ENCODE data around the gene PIGK.

Gene PIGK

GRCh38 chr1:77096496-77097255 lies 122.6 kb downstream of the PIGK start:
- Mint-ChIP-seq H3K4me1 (no peaks in the 10 kb centered on the region), H3K27me3 (no peaks in the 10 kb centered on the region), H3K4me3 (no peak overlapping the region), H3K36me3 (ENCODE audit: low read depth) (peaks cover 11% of the 10 kb centered on the region), H3K9me3 (peaks cover 12% of the 10 kb centered on the region), H3K27ac (no peak overlapping the region)
- DNase-seq (no peak), ATAC-seq (no peak)

GRCh38 chr1:77095236-77095635 lies 124.0 kb downstream of the PIGK start:
- H3K27ac Mint-ChIP-seq, result no peak overlapping the region
- H3K27me3 Mint-ChIP-seq, result no peaks in the 10 kb centered on the region
- H3K4me3 Mint-ChIP-seq, result no peak overlapping the region
- peaks cover 12% of the 10 kb centered on the region for H3K9me3 Mint-ChIP-seq
- DNase-seq (no peak), ATAC-seq (no peak)
- H3K36me3 Mint-ChIP-seq (ENCODE audit: low read depth), result peaks cover 11% of the 10 kb centered on the region
- H3K4me1 Mint-ChIP-seq, result no peaks in the 10 kb centered on the region

- Mint-ChIP-seq H3K36me3 (ENCODE audit: low read depth) (peaks cover 2% of the 10 kb centered on the region), H3K4me3 (no peak overlapping the region), H3K27ac (no peak overlapping the region), H3K4me1 (no peaks in the 10 kb centered on the region), H3K27me3 (no peaks in the 10 kb centered on the region), H3K9me3 (no peaks in the 10 kb centered on the region)
- DNase-seq (no peak), ATAC-seq (no peak)
Measured at GRCh38 chr1:77089756-77090155, 129.5 kb downstream of the PIGK start.

- ATAC-seq, result no peak
- Mint-ChIP-seq H3K27ac (no peak overlapping the region), H3K27me3 (no peaks in the 10 kb centered on the region), H3K4me1 (no peaks in the 10 kb centered on the region), H3K9me3 (no peaks in the 10 kb centered on the region), H3K4me3 (no peak overlapping the region), H3K36me3 (ENCODE audit: low read depth) (no peaks in the 10 kb centered on the region)
- DNase-seq, result no peak
Measured at GRCh38 chr1:77085109-77085508, 134.1 kb downstream of the PIGK start.

- ATAC-seq (no peak), DNase-seq (no peak)
- Mint-ChIP-seq H3K4me3 (no peak overlapping the region), H3K36me3 (ENCODE audit: low read depth) (no peaks in the 10 kb centered on the region), H3K27me3 (no peaks in the 10 kb centered on the region), H3K9me3 (no peaks in the 10 kb centered on the region), H3K4me1 (no peaks in the 10 kb centered on the region), H3K27ac (no peak overlapping the region)
Measured at GRCh38 chr1:77084457-77084856, 134.8 kb downstream of the PIGK start.

- ATAC-seq, result no peak
- H3K36me3 Mint-ChIP-seq (ENCODE audit: low read depth), result no peaks in the 10 kb centered on the region
Measured at GRCh38 chr1:77081834-77082233, 137.4 kb downstream of the PIGK start.

GRCh38 chr1:77076759-77077158 lies 142.5 kb downstream of the PIGK start:
- Mint-ChIP-seq H3K4me1 (no peaks in the 10 kb centered on the region), H3K27ac (no peak overlapping the region), H3K4me3 (no peak overlapping the region), H3K27me3 (no peaks in the 10 kb centered on the region), H3K9me3 (no peaks in the 10 kb centered on the region), H3K36me3 (ENCODE audit: low read depth) (no peaks in the 10 kb centered on the region)
- ATAC-seq (no peak), DNase-seq (no peak)

More at GRCh38 chr1:77081834-77082233, 137.4 kb downstream of the PIGK start:
- DNase-seq, result no peak
- no peaks in the 10 kb centered on the region for H3K9me3 Mint-ChIP-seq
- H3K27ac Mint-ChIP-seq, result no peak overlapping the region
- H3K4me1 Mint-ChIP-seq, result no peaks in the 10 kb centered on the region
- H3K4me3 Mint-ChIP-seq, result no peak overlapping the region
- no peaks in the 10 kb centered on the region for H3K27me3 Mint-ChIP-seq

- Mint-ChIP-seq H3K4me1 (no peaks in the 10 kb centered on the region), H3K27ac (no peak overlapping the region), H3K4me3 (no peak overlapping the region), H3K9me3 (peaks cover 6% of the 10 kb centered on the region), H3K36me3 (ENCODE audit: low read depth) (no peaks in the 10 kb centered on the region), H3K27me3 (no peaks in the 10 kb centered on the region)
- ATAC-seq (no peak), DNase-seq (no peak)
Measured at GRCh38 chr1:77068013-77068412, 151.2 kb downstream of the PIGK start.

GRCh38 chr1:77065693-77066342 lies 153.4 kb downstream of the PIGK start:
- H3K9me3 Mint-ChIP-seq, result peaks cover 6% of the 10 kb centered on the region
- no peaks in the 10 kb centered on the region for H3K27me3 Mint-ChIP-seq
- no peak for ATAC-seq
- no peak overlapping the region for H3K4me3 Mint-ChIP-seq
- no peak overlapping the region for H3K27ac Mint-ChIP-seq
- no peaks in the 10 kb centered on the region for H3K4me1 Mint-ChIP-seq
- H3K36me3 Mint-ChIP-seq (ENCODE audit: low read depth), result no peaks in the 10 kb centered on the region
- DNase-seq, result no peak

GRCh38 chr1:77064246-77064645 lies 155.0 kb downstream of the PIGK start:
- H3K36me3 Mint-ChIP-seq (ENCODE audit: low read depth), result no peaks in the 10 kb centered on the region
- DNase-seq (no peak), ATAC-seq (no peak)
- peaks cover 3% of the 10 kb centered on the region for H3K27me3 Mint-ChIP-seq
- H3K4me3 Mint-ChIP-seq, result no peak overlapping the region
- H3K9me3 Mint-ChIP-seq, result peaks cover 6% of the 10 kb centered on the region
- H3K4me1 Mint-ChIP-seq, result no peaks in the 10 kb centered on the region
- no peak overlapping the region for H3K27ac Mint-ChIP-seq

- no peaks in the 10 kb centered on the region for H3K4me1 Mint-ChIP-seq
- H3K36me3 Mint-ChIP-seq (ENCODE audit: low read depth), result no peaks in the 10 kb centered on the region
- peaks cover 6% of the 10 kb centered on the region for H3K27me3 Mint-ChIP-seq
- H3K27ac Mint-ChIP-seq, result no peak overlapping the region
- H3K9me3 Mint-ChIP-seq, result peaks cover 6% of the 10 kb centered on the region
- ATAC-seq (no peak), DNase-seq (no peak)
- H3K4me3 Mint-ChIP-seq, result no peak overlapping the region
Measured at GRCh38 chr1:77063118-77063517, 156.1 kb downstream of the PIGK start.

- no peak for DNase-seq
- no peaks in the 10 kb centered on the region for H3K36me3 Mint-ChIP-seq (ENCODE audit: low read depth)
- ATAC-seq, result no peak
- no peaks in the 10 kb centered on the region for H3K4me1 Mint-ChIP-seq
- H3K27me3 Mint-ChIP-seq, result peaks cover 7% of the 10 kb centered on the region
- H3K9me3 Mint-ChIP-seq, result no peaks in the 10 kb centered on the region
- no peak overlapping the region for H3K27ac Mint-ChIP-seq
- no peak overlapping the region for H3K4me3 Mint-ChIP-seq
Measured at GRCh38 chr1:77061162-77061561, 158.1 kb downstream of the PIGK start.

- no peak for ATAC-seq
- no peak overlapping the region for H3K4me3 Mint-ChIP-seq
- no peak overlapping the region for H3K27ac Mint-ChIP-seq
- no peaks in the 10 kb centered on the region for H3K9me3 Mint-ChIP-seq
- no peaks in the 10 kb centered on the region for H3K4me1 Mint-ChIP-seq
- H3K36me3 Mint-ChIP-seq (ENCODE audit: low read depth), result no peaks in the 10 kb centered on the region
- no peak for DNase-seq
- H3K27me3 Mint-ChIP-seq, result peaks cover 7% of the 10 kb centered on the region
Measured at GRCh38 chr1:77060000-77060399, 159.2 kb downstream of the PIGK start.

- Mint-ChIP-seq H3K27me3 (peaks cover 7% of the 10 kb centered on the region), H3K4me1 (no peaks in the 10 kb centered on the region), H3K4me3 (no peak overlapping the region), H3K9me3 (no peaks in the 10 kb centered on the region), H3K27ac (no peak overlapping the region), H3K36me3 (ENCODE audit: low read depth) (no peaks in the 10 kb centered on the region)
- DNase-seq (no peak), ATAC-seq (no peak)
Measured at GRCh38 chr1:77057994-77058585, 161.1 kb downstream of the PIGK start.

GRCh38 chr1:77056525-77056924 lies 162.7 kb downstream of the PIGK start:
- H3K4me3 Mint-ChIP-seq, result no peak overlapping the region
- H3K36me3 Mint-ChIP-seq (ENCODE audit: low read depth), result no peaks in the 10 kb centered on the region
- H3K4me1 Mint-ChIP-seq, result no peaks in the 10 kb centered on the region
- ATAC-seq (no peak), DNase-seq (no peak)
- H3K9me3 Mint-ChIP-seq, result no peaks in the 10 kb centered on the region
- no peak overlapping the region for H3K27ac Mint-ChIP-seq
- peaks cover 7% of the 10 kb centered on the region for H3K27me3 Mint-ChIP-seq

Measured in activated naive CD8-positive, alpha-beta T cell treated with anti-CD3 and anti-CD28 coated beads, Interleukin-2, amount 50 U/mL, for 24 hours (primary cell).